Measurements from ENCODE around the gene NUDT16L1. TPM values are rescaled to one million over a fixed set of nuclear protein-coding genes. Genes with fewer than 3 reads are reported as not detected.
A peak's percentile ranks its signal among the peaks of the same experiment; 100 is the strongest.

NUDT16L1 gene
- total and polyA plus RNA-seq, 2 of the 13 experiments (the other 11 are each of a cell fraction or from before 2014, with no cell fraction given), result 28.0 to 40.5 TPM

- peak; percentile 32; the same call in 1 of the 2 replicates for TF ChIP-seq SNAPC4 (CRISPR knock-in tag; IDR thresholded peaks at IDR 0.05)
- TF ChIP-seq RFX5 (IDR thresholded peaks at IDR 0.05; ENCODE audit: low read depth, low read length), result peak; percentile 30; the same call in 1 of the 2 replicates
- no peak for TF ChIP-seq MEIS1 (CRISPR knock-in tag; IDR thresholded peaks at IDR 0.05; ENCODE audit: borderline replicate concordance)
- TF ChIP-seq ZNF512B (CRISPR knock-in tag; IDR thresholded peaks at IDR 0.05; ENCODE audit: borderline replicate concordance), result no peak
- peak; percentile 81; the same call in 1 of the 2 replicates for TF ChIP-seq CAMTA2 (CRISPR knock-in tag; IDR thresholded peaks at IDR 0.05; ENCODE audit: borderline replicate concordance)
- TF ChIP-seq ZNF792 (CRISPR knock-in tag; IDR thresholded peaks at IDR 0.05), result no peak
- 0 out of 2 replicates have a peak, but pooled peaks have one; percentile 47 for TF ChIP-seq ZBTB7A (CRISPR knock-in tag; IDR thresholded peaks at IDR 0.05)
- TF ChIP-seq TRIM24 (CRISPR knock-in tag; IDR thresholded peaks at IDR 0.05), result no peak
- peak; percentile 93; the same call in 1 of the 2 replicates for TF ChIP-seq KAT7 (CRISPR knock-in tag; IDR thresholded peaks at IDR 0.05; ENCODE audit: borderline replicate concordance)
- TF ChIP-seq KMT2B (CRISPR knock-in tag; IDR thresholded peaks at IDR 0.05), result peak; percentile 94
- TF ChIP-seq ZNF296 (CRISPR knock-in tag; conservative IDR thresholded peaks at IDR 0.05), result peak; percentile 63; the same call in 1 of the 2 replicates
- no peak for TF ChIP-seq CEBPZ (IDR thresholded peaks at IDR 0.05; ENCODE audit: low read length)
- TF ChIP-seq ZNF441 (CRISPR knock-in tag; IDR thresholded peaks at IDR 0.05; ENCODE audit: borderline replicate concordance), result no peak
- no peak for TF ChIP-seq SMC3 (IDR thresholded peaks at IDR 0.05; ENCODE audit: low read length)
- no peak for TF ChIP-seq EED (CRISPR knock-in tag; IDR thresholded peaks at IDR 0.05)
- TF ChIP-seq NR1H2 (CRISPR knock-in tag; IDR thresholded peaks at IDR 0.05; ENCODE audit: borderline replicate concordance, low read depth), result no peak
- no peak for TF ChIP-seq SRF (IDR thresholded peaks at IDR 0.05; ENCODE audit: low read depth, low read length)
- no peak for TF ChIP-seq ZBTB3 (CRISPR knock-in tag; IDR thresholded peaks at IDR 0.05; ENCODE audit: borderline replicate concordance, low read depth)
- TF ChIP-seq SIN3B (IDR thresholded peaks at IDR 0.05; ENCODE audit: low read length), result 0 out of 2 replicates have a peak, but pooled peaks have one; percentile 23
Measured at GRCh38 chr16:4734063-4734729, 40.8 kb downstream of the NUDT16L1 start, which contains the start of the genes ANKS3 and DNAAF8 (continued).

Measured in HepG2 (cell line).